Ectodermal cell (in vitro differentiated cells): ENCODE results near the gene GPR12.

Experiments
- H3K27ac ChIP-seq: 2 replicates; pipeline ENCODE4 v1.7.0; 2013; ENCODE audit warnings: mild to moderate bottlenecking, low read depth, low read length; ENCODE audit not compliant: insufficient read depth, poor library complexity, severe bottlenecking
- H3K27me3 ChIP-seq: 2 replicates; pipeline ENCODE4 v1.7.0; 2013; ENCODE audit warnings: mild to moderate bottlenecking, low read length; ENCODE audit not compliant: insufficient read depth, control insufficient read depth, poor library complexity, severe bottlenecking
- H3K36me3 ChIP-seq: one replicate; pipeline ENCODE4 v1.7.0; 2013; ENCODE audit warnings: low read length; ENCODE audit not compliant: control insufficient read depth, insufficient read depth
- H3K4me1 ChIP-seq: one replicate; pipeline ENCODE4 v1.7.0; 2013; ENCODE audit warnings: low read length; ENCODE audit not compliant: control insufficient read depth, insufficient read depth
- H3K4me3 ChIP-seq: 2 replicates; pipeline ENCODE4 v1.7.0; 2013; ENCODE audit warnings: low read depth, low read length, control low read depth; ENCODE audit not compliant: insufficient read depth
- H3K9me3 ChIP-seq: 2 replicates; pipeline ENCODE4 v1.7.0; 2013; ENCODE audit warnings: mild to moderate bottlenecking, low read length, moderate library complexity; ENCODE audit not compliant: control insufficient read depth
- WGBS, 2 experiments: methylation state at CpG; one replicate each; pipeline ENCODE4 v1.1.7; 2013; ENCODE audit warnings: missing lambda C conversion rate in 2 of 2; 5-methylcytosine and 5-hydroxymethylcytosine counted together

GPR12 gene

DNA sequence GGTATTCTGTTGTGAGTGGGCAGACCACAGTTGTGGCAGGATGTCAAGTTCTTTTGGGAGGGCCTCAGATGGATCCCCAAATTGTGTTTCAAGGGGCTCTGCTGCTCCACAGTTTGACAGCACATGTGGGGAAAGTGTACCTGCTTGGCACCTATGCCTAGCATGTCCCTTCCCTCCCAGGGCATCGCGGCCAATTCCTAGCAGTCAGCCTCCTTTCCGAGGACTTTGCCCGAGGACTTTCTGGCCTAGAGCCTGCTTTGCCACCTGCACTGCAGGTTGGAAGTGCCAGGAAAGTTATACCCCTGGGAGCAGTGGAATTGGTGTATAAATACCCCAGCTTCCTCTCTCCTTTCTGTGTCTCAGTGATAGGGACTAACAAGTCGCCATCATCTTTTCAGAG lies 11.9 kb upstream of the GPR12 start:
- Histone ChIP-seq H3K9me3 (no peaks in the 10 kb centered on the region), H3K4me3 (no peak overlapping the region), H3K36me3 (no peaks in the 10 kb centered on the region), H3K27ac (no peak overlapping the region), H3K4me1 (no peaks in the 10 kb centered on the region), H3K27me3 (no peaks in the 10 kb centered on the region)
- 95% methylated on average over 5 of the region's 5 CpGs for WGBS, 2 experiments

DNA sequence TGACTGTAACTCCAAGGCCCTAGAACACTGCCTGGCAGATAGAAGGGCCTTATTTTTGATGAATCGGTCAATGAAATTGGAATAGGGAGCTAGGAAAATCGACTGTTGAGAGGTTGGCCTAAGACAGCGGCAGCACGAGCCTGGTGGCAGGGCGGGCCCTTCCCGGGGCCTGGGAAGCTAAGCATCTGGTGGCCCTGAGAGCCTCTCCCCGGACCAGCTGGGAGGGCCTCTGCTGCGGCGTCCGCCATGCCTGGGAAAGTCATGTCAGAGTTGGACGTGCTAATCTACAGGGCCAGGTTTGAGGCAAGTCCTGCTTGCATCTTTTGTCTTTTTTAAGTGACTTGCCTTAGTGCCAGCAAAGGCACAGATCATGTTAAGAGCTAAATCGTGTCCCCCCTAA lies 11.2 kb upstream of the GPR12 start:
- WGBS, 2 experiments = 91% methylated on average over 12 of the region's 12 CpGs
- Histone ChIP-seq H3K4me3 (no peak overlapping the region), H3K36me3 (no peaks in the 10 kb centered on the region), H3K4me1 (no peaks in the 10 kb centered on the region), H3K9me3 (no peaks in the 10 kb centered on the region), H3K27ac (no peak overlapping the region), H3K27me3 (no peaks in the 10 kb centered on the region)

DNA sequence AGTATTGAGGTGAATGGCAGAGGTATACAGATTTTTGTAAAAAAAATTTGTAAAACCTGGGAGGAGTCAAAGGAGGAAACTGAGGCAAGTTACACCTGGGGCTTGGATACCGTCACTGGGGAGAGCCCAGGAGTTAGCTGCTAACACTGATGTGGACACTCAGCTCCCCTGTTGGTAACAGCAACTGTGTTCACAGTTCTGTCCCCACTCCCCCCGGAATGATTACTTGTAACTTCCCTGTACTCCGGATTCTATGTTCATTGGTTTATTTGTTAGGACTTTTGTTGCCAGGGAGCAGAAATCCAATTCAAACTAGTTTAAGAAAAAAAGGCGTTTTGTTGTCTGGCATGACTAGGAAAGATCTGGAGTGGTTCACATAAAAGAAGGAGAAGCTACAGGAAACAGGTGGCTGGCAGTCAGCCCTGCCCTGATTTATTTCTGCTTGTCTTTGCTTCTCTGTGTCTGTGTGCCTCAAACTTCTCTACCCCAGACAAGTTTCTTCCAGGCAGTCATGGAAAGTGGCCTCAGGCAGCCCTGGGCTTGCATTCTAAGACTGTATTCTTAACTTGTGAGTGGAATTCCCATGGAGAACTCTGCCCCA lies 2.3 kb upstream of the GPR12 start:
- 83 to 86% methylated on average over 4 of the region's 4 CpGs for WGBS, 2 experiments
- Histone ChIP-seq H3K9me3 (no peaks in the 10 kb centered on the region), H3K36me3 (no peaks in the 10 kb centered on the region), H3K4me3 (no peak overlapping the region), H3K4me1 (peaks cover 5% of the 10 kb centered on the region), H3K27ac (no peak overlapping the region), H3K27me3 (peaks cover 67% of the 10 kb centered on the region)

DNA sequence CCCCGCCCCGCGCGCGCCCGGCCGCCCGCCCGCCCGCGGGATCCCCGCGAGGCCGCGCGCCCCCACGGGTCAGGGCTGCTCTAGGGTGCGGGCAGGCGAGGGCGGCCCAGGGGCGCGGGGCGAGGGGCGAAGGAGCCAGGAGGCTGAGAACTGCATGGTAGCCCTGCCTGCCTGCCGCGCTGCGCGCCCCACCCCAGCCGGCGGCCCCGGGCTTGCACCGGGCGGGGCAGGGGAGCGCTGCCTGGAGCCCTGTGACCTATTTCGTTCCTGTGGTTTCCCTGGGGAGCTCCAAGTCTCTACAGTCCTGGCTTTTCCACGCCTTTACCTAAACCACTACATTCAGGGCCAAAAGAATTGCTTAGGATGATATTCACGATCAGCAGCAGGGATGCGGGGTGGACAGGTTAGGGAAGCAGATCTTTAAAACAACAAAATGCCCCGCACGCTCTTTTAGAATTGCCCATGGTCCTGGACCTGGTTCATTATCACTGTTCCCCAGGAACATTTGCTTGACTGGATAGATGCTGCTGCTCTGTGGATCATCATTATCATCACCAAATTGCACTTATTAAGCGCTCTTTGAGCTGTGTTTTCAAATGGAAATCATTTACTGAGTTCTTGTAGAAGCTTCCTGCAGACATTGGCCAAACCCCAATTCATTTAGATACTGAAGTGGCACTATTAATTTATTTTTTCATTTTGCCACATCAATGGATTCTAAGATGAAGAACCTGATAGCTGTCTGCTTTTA lies 421 bp upstream of the GPR12 start:
- Histone ChIP-seq H3K9me3 (no peaks in the 10 kb centered on the region), H3K27me3 (peaks cover 77% of the 10 kb centered on the region), H3K36me3 (no peaks in the 10 kb centered on the region), H3K4me1 (peaks cover 5% of the 10 kb centered on the region), H3K27ac (no peak overlapping the region), H3K4me3 (peak overlapping the region; percentile 8)
- 9 to 10% methylated on average over 41 of the region's 41 CpGs for WGBS, 2 experiments

DNA sequence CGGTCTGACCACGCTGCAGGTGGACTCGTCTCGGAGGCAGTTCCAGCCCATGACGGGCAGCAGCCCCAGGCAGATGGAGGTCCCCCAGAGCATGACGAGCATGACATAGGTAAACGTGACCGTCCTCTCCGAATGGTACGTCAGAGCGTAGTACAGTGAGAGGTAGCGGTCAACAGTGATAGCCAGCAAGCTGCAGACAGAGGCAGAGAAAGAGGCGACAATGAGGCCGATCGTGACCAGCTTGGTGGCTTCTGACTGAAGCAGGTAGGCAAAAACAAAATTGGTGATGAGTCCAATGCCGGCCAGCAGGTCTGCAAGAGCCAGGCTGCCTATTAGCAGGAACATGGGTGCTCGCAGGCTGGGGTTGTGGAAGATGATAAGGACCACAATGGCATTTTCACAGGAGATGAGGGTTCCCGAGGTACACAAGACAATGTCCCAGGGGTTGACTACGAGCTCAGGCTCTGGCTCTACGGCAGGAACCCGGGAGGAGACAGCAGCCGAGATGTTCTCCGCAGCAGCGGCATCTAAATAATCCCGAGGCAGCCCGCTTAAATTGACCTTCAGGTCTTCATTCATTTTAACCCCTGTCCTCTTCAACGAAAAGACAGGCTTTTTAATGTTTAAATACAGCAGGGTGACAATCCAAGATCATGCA lies 1.2 kb downstream of the GPR12 start:
- Histone ChIP-seq H3K9me3 (no peaks in the 10 kb centered on the region), H3K27ac (no peak overlapping the region), H3K27me3 (peaks cover 70% of the 10 kb centered on the region), H3K4me3 (no peak overlapping the region), H3K4me1 (peaks cover 5% of the 10 kb centered on the region), H3K36me3 (no peaks in the 10 kb centered on the region)
- 64 to 65% methylated on average over 27 of the region's 27 CpGs for WGBS, 2 experiments

DNA sequence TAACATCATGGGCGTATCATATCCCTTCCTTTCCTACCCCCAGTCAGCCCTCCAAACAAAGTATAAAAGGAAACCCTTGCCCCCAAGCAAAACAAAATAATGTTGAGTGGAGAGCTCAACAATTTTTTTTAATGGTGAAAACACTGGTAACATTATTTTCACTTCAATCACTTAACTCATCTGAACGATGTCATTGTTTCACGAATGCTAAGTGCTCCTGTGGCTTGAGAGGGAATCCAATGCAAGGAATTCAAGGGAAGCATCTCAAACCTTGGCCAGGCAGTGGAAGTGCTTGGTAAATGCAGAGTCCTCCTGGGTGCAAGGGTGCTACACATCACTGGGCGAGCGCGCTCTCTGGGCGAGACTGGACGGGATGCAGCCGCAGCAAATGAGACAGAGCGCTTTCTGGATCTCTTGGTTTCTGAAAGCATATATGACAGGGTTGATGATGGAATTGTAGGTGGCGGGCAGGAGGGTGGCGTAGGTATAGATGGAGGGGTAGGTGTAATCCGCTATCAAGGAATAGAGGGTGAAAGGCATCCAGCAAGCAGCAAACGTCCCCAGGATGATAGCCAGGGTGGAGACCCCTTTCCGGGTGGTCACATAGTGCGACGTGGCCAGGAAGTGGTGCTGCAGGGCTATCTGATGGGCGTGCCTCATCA lies 2.0 kb downstream of the GPR12 start:
- Histone ChIP-seq H3K27ac (no peak overlapping the region), H3K4me3 (no peak overlapping the region), H3K9me3 (no peaks in the 10 kb centered on the region), H3K4me1 (peaks cover 5% of the 10 kb centered on the region), H3K27me3 (peaks cover 68% of the 10 kb centered on the region), H3K36me3 (no peaks in the 10 kb centered on the region)
- 83 to 88% methylated on average over 18 of the region's 18 CpGs for WGBS, 2 experiments

DNA sequence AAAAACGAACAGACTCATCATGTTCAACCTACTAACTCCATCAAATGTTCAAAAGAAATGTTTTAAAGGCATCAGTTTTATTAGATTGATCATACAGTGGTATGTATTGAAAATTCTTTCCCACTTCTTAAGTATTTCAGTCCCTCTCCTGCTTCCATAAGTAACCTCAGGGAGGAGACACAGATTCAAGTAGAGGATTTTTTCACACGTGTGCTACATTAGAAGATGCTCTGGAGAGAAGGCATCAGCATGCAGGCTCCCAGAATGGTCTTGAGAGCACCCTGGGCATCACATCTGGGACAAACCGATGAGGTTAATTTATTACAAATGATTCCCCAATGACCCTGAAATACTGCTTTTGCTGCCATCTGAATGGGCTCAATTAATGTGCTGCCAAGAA lies 3.6 kb downstream of the GPR12 start:
- Histone ChIP-seq H3K27ac (no peak overlapping the region), H3K4me1 (peaks cover 5% of the 10 kb centered on the region), H3K9me3 (no peaks in the 10 kb centered on the region), H3K4me3 (no peak overlapping the region), H3K27me3 (peaks cover 54% of the 10 kb centered on the region), H3K36me3 (no peaks in the 10 kb centered on the region)
- 54 to 68% methylated on average over 2 to 3 of the region's 3 CpGs for WGBS, 2 experiments

DNA sequence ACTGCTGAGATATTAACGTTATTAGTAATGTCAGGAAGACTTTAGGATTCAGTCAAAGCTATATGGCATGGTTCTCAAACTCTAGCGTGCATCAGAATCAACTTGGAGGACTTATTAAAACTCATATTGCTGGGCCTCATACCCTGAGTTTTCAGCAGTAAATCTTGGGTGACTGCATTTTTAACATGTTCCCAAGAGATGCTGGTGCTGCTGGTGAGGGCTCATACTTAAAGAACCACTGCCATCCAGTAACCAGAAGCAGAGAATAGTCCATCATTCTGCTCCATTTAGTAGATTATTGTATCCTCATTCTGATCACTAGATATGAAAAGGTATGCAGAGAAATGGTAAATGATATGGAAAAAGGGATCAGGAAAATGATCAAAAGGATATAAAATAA lies 7.9 kb downstream of the GPR12 start:
- Histone ChIP-seq H3K4me3 (no peak overlapping the region), H3K27me3 (peaks cover 12% of the 10 kb centered on the region), H3K9me3 (no peaks in the 10 kb centered on the region), H3K36me3 (no peaks in the 10 kb centered on the region), H3K4me1 (no peaks in the 10 kb centered on the region), H3K27ac (no peak overlapping the region)
- 93 to 94% methylated on average over 2 of the region's 2 CpGs for WGBS, 2 experiments

DNA sequence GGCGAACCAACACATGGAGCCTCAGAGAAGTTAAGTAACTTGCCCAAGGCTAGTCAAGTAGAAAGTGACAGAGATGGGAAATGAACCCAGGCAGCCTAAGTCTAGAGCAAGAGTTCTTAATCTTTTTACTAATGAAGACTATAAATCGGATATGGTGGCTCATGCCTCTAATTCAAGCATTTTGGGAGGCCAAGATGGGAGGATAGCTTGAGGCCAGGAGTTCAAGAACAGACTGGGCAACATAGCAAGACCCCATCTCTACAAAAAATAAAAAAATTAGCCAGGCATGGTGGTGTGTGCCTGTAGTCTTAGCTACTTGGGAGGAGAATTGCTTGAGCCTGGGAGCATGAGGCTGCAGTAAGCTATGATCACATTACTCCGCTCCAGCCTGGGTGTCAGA lies 10.7 kb downstream of the GPR12 start:
- H3K9me3 ChIP-seq = no peaks in the 10 kb centered on the region
- H3K4me1 ChIP-seq = peaks cover 3% of the 10 kb centered on the region
- WGBS, 2 experiments = 96% methylated on average over 2 to 3 of the region's 3 CpGs
- peaks cover 4% of the 10 kb centered on the region for H3K27me3 ChIP-seq
- H3K27ac ChIP-seq = no peak overlapping the region
- H3K36me3 ChIP-seq = no peaks in the 10 kb centered on the region
- H3K4me3 ChIP-seq = no peak overlapping the region

DNA sequence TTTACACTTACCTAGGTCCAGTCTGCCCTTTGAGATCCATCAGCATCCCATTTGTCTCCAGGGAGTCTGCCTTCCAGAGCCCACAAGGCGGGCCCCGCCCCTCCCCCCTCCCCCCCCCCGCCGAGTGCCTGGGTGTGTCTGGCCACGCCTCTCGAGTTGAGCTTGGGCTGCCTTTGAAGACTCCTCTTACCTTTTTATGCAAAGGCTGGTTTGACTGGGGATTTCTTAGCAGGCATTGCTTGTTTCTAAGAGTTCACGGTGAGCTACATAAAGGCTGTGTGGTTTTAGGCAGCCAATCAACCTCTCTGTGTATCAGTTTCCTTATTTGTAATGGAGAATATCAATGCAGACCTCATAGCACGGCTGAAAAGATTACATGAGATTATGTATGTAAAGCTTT lies 11.3 kb downstream of the GPR12 start:
- Histone ChIP-seq H3K4me1 (peaks cover 9% of the 10 kb centered on the region), H3K4me3 (no peak overlapping the region), H3K27me3 (peaks cover 4% of the 10 kb centered on the region), H3K36me3 (no peaks in the 10 kb centered on the region), H3K9me3 (no peaks in the 10 kb centered on the region), H3K27ac (no peak overlapping the region)
- 22 to 24% methylated on average over 5 to 8 of the region's 8 CpGs for WGBS, 2 experiments
